Type B pancreatic cell (in vitro differentiated cells): ENCODE results near the gene EDA. TPM values are rescaled to one million over a fixed set of nuclear protein-coding genes. Genes with fewer than 3 reads are reported as not detected.

ENCODE experiments used
- DNase-seq: peaks from one replicate; pipeline ENCODE4 v3.0.0; 2021; ENCODE audit warnings: mixed read lengths; ENCODE audit not compliant: unreplicated experiment; ENCODE audit errors: extremely low spot score
- H3K27ac Mint-ChIP-seq: 2 replicates; pipeline ENCODE4 v1.8.0; 2021; ENCODE audit warnings: mild to moderate bottlenecking, mixed read lengths
- H3K27me3 Mint-ChIP-seq: 2 replicates; pipeline ENCODE4 v1.8.0; 2021; ENCODE audit warnings: mixed read lengths
- H3K36me3 Mint-ChIP-seq: 2 replicates; pipeline ENCODE4 v1.8.0; 2021; ENCODE audit warnings: mixed read lengths
- H3K4me1 Mint-ChIP-seq: one replicate; pipeline ENCODE4 v1.8.0; 2021; ENCODE audit warnings: mixed read lengths; ENCODE audit not compliant: unreplicated experiment
- H3K4me3 Mint-ChIP-seq: 2 replicates; pipeline ENCODE4 v1.8.0; 2021; ENCODE audit warnings: mild to moderate bottlenecking, mixed read lengths
- H3K9me3 Mint-ChIP-seq: 2 replicates; pipeline ENCODE4 v1.8.0; 2021; ENCODE audit warnings: mixed read lengths
- CTCF ChIP-seq: fragments of 200-600 bp; sonication (generic); conservative IDR thresholded peaks from 2 replicates; pipeline ENCODE4 v1.5.0; 2021; ENCODE audit warnings: antibody characterized with exemption, mild to moderate bottlenecking
- total RNA-seq: library from RNA; stranded (reverse); gene quantifications from 2 replicates; pipeline ENCODE4 v1.2.1, GENCODE V29; 2021; ENCODE audit warnings: low replicate concordance

Gene EDA
- total RNA-seq, 1 donor from 2014 or later: 4.4 TPM

- Mint-ChIP-seq H3K4me1 (no peaks in the 10 kb centered on the region), H3K27ac (no peak overlapping the region), H3K4me3 (no peak overlapping the region), H3K27me3 (no peaks in the 10 kb centered on the region), H3K36me3 (no peaks in the 10 kb centered on the region), H3K9me3 (no peaks in the 10 kb centered on the region)
- no peak for TF ChIP-seq CTCF
- no peak for DNase-seq
Measured at GRCh38 chrX:69900491-69900890, 284.6 kb downstream of the EDA start.

- H3K36me3 Mint-ChIP-seq: no peaks in the 10 kb centered on the region
- TF ChIP-seq CTCF: no peak
- H3K4me1 Mint-ChIP-seq: no peaks in the 10 kb centered on the region
- DNase-seq: no peak
- no peak overlapping the region for H3K27ac Mint-ChIP-seq
- H3K27me3 Mint-ChIP-seq: no peaks in the 10 kb centered on the region
- H3K4me3 Mint-ChIP-seq: no peak overlapping the region
- H3K9me3 Mint-ChIP-seq: no peaks in the 10 kb centered on the region
Measured at GRCh38 chrX:69906447-69906846, 290.5 kb downstream of the EDA start.

- no peaks in the 10 kb centered on the region for H3K36me3 Mint-ChIP-seq
- H3K4me1 Mint-ChIP-seq: no peaks in the 10 kb centered on the region
- TF ChIP-seq CTCF: no peak
- H3K9me3 Mint-ChIP-seq: peaks cover 4% of the 10 kb centered on the region
- no peak overlapping the region for H3K27ac Mint-ChIP-seq
- no peak overlapping the region for H3K4me3 Mint-ChIP-seq
- H3K27me3 Mint-ChIP-seq: no peaks in the 10 kb centered on the region
- no peak for DNase-seq
Measured at GRCh38 chrX:69914781-69915180, 298.9 kb downstream of the EDA start.

GRCh38 chrX:69919749-69920148 is 303.8 kb downstream of the EDA start:
- Mint-ChIP-seq H3K4me1 (no peaks in the 10 kb centered on the region), H3K27me3 (no peaks in the 10 kb centered on the region), H3K4me3 (no peak overlapping the region), H3K36me3 (no peaks in the 10 kb centered on the region), H3K27ac (no peak overlapping the region), H3K9me3 (no peaks in the 10 kb centered on the region)
- TF ChIP-seq CTCF: no peak
- no peak for DNase-seq

- H3K4me3 Mint-ChIP-seq: no peak overlapping the region
- no peak for DNase-seq
- no peak overlapping the region for H3K27ac Mint-ChIP-seq
- no peak for TF ChIP-seq CTCF
- no peaks in the 10 kb centered on the region for H3K4me1 Mint-ChIP-seq
- no peaks in the 10 kb centered on the region for H3K27me3 Mint-ChIP-seq
- no peaks in the 10 kb centered on the region for H3K36me3 Mint-ChIP-seq
- no peaks in the 10 kb centered on the region for H3K9me3 Mint-ChIP-seq
Measured at GRCh38 chrX:69932323-69932722, 316.4 kb downstream of the EDA start.

- no peak overlapping the region for H3K27ac Mint-ChIP-seq
- no peaks in the 10 kb centered on the region for H3K36me3 Mint-ChIP-seq
- peaks cover 4% of the 10 kb centered on the region for H3K9me3 Mint-ChIP-seq
- TF ChIP-seq CTCF: no peak
- no peaks in the 10 kb centered on the region for H3K27me3 Mint-ChIP-seq
- no peak overlapping the region for H3K4me3 Mint-ChIP-seq
- no peak for DNase-seq
- no peaks in the 10 kb centered on the region for H3K4me1 Mint-ChIP-seq
Measured at GRCh38 chrX:69948276-69948797, 332.4 kb downstream of the EDA start.
